GM12892 (cell line): ENCODE data around the gene TADA2B.

Source experiments
- POLR2A ChIP-seq: IDR thresholded peaks from 2 replicates; pipeline ENCODE4 v1.6.1; 2011; ENCODE audit warnings: low read depth, low read length, control low read depth
- POLR2AphosphoS5 ChIP-seq: IDR thresholded peaks from 2 replicates; pipeline ENCODE4 v1.6.1; 2011; ENCODE audit warnings: low read depth, low read length, control low read depth
- TAF1 ChIP-seq: IDR thresholded peaks from 2 replicates; pipeline ENCODE4 v1.6.1; 2011; ENCODE audit warnings: low read depth, mild to moderate bottlenecking, control low read depth, low read length, borderline replicate concordance

DNA sequence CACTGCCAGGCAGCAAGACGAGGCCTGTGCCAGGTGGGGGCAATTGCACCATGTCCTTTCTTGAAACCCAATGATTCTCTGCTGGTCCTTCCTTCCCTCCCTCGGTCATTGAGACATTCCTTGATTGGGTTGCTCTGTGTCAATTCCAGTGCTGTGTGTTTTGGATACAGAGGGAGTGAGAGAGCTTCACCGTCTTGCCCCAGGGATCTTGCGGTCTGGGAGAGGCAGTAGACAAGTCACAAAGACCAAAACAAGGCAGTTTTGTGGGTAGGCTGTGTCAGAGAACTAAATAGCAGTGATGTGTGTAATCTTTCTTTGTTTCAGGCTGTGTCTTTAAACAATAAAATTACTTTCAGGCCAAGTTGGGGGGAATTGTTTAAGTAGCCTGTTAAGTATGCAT lies 38.8 kb upstream of the TADA2B start:
- no peak for TF ChIP-seq TAF1
- TF ChIP-seq POLR2AphosphoS5 = no peak
- TF ChIP-seq POLR2A = no peak
